ENCODE measurements around the gene SIPA1. TPM values are rescaled to one million over a fixed set of nuclear protein-coding genes. Genes with fewer than 3 reads are reported as not detected.

SIPA1 gene
- total RNA-seq, 1 donor = 21.7 TPM

DNA sequence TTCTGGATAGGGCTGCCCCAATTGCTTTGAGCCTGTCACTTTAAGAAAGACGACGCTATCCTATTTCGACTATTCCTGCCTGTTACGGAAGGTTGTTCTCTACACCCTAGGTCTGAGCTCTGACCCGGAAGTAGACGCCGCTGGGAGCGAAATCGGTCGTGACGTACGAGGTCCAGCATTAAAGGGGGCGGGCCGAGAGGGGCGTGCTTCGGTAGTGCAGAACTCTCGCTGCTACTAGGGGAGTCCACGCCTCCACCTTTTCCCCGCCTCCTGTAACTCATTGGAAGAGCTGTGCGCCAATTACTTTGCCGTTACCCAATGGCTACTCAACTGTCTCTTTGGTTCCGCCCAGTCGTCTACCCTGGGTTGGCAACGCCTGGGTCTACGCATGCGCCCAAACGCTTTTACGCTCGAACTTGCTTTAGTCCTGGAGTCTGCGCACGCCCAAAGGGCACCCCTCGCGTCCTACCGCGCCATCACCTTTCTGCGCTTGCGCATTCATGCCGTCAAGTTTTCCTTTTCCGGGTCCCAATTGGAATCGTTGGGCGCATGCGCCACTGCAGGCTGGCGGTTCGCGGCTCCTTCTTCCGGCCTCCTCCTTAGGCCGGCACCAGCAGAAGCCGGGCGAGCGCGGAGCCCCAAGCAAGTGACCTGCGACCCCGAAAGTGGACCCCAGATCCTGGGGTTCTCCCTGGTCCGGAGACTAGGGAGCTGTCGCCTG lies 22.5 kb upstream of the SIPA1 start, which contains the start of gene PCNX3:
Gene PCNX3, plus strand, starts transcription at position 548 of the 721 bp plus-strand sequence. CDS start 536 bp downstream, outside the sequence.
- peak; percentile 100 for DNase-seq (ENCODE audit: low read depth)
- TF ChIP-seq, protein P1, sequence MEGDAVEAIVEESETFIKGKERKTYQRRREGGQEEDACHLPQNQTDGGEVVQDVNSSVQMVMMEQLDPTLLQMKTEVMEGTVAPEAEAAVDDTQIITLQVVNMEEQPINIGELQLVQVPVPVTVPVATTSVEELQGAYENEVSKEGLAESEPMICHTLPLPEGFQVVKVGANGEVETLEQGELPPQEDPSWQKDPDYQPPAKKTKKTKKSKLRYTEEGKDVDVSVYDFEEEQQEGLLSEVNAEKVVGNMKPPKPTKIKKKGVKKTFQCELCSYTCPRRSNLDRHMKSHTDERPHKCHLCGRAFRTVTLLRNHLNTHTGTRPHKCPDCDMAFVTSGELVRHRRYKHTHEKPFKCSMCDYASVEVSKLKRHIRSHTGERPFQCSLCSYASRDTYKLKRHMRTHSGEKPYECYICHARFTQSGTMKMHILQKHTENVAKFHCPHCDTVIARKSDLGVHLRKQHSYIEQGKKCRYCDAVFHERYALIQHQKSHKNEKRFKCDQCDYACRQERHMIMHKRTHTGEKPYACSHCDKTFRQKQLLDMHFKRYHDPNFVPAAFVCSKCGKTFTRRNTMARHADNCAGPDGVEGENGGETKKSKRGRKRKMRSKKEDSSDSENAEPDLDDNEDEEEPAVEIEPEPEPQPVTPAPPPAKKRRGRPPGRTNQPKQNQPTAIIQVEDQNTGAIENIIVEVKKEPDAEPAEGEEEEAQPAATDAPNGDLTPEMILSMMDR (IDR thresholded peaks at IDR 0.05; ENCODE audit: insufficient read depth, low read length) = no peak
- H3K4me3 ChIP-seq (ENCODE audit: low read depth, low read length) = peak within 1 kb of the TSS; percentile 95

DNA sequence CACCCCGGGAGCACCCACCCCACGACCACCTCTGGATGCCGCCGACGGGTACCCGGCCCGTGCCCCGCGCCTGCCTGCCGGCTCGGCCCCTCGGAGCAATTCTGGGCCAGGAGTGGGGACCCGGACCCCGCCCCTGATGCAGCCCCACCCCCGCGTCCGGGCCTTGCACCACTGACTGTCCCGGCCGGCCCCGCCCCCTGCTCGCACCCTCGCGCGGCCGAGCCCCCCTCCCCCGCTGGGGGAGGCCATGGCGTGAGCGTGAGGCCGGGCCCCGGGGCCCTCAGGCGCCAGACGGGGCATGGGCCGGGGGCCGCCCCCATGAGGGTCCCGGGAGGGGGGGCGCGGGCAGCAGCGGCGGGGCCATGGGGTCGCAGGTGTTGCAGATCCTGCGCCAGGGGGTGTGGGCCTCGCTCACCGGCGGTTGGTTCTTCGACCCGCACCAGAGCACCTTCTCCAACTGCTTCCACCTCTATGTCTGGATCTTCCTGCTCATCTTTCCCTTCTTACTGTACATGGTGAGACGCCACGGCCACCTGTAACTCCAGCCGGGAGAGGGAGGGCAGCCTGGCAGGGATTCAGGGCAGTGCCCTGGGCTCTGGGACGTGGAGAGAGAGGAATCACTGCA lies 21.8 kb upstream of the SIPA1 start:
- peak overlapping the region; percentile 74 for H3K4me3 ChIP-seq (ENCODE audit: low read depth, low read length)
- no peak for DNase-seq (ENCODE audit: low read depth)
- TF ChIP-seq, protein P1 (IDR thresholded peaks at IDR 0.05; ENCODE audit: insufficient read depth, low read length) = no peak

DNA sequence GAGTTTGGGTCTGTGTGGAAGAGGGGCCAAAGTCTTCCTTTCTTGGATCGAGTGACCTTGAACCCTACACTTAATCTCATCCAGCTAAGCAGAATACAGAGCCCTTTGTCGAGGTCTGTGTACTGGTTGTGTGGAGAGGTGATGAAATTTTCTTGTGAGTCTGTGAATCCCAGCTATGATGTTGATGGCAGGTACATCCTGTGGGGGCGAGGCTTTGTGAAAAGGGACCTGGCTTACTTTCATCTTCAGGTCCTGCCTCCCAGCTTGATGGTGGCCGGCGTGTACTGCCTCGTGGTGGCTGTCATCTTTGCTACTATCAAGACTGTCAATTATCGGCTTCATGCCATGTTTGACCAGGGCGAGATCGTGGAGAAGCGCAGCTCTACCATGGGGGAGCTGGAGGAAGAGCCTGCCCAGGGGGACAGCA lies 21.3 kb upstream of the SIPA1 start:
- peak overlapping the region; percentile 74 for H3K4me3 ChIP-seq (ENCODE audit: low read depth, low read length)
- DNase-seq (ENCODE audit: low read depth) = no peak
- TF ChIP-seq, protein P1 (IDR thresholded peaks at IDR 0.05; ENCODE audit: insufficient read depth, low read length) = no peak

DNA sequence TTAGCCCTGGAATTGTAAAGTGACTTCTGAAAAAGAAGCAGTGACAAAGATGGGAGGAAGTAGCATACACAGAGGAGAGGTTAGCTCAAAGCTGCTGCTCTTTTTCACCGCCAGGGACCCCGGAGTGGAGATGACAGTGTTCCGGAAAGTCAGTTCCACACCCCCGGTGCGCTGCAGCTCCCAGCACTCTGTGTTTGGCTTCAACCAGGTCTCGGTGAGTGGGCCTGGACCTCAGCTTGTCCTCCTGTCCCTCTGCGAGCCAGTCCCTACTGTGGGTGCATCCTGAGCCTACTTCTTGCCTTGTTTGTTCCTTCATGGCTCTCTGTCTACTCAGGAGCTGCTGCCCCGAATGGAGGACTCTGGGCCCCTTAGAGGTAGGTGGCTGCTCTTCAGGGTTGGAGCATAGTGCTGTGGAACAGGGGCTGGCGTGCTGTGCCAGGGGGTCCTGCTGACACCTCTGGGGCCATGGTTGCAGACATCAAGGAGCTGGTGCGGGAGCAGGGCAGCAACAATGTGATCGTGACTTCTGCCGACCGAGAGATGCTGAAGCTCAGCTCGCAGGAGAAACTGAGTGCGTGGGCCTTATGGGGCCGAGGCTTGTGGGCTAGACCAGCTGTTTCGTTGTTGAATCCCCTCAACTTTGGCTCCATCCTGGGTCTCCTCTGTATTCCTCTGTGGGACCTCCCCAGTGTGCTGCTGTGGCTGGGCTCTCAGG lies 20.6 kb upstream of the SIPA1 start:
- peak overlapping the region; percentile 74 for H3K4me3 ChIP-seq (ENCODE audit: low read depth, low read length)
- TF ChIP-seq, protein P1 (IDR thresholded peaks at IDR 0.05; ENCODE audit: insufficient read depth, low read length) = no peak
- no peak for DNase-seq (ENCODE audit: low read depth)

DNA sequence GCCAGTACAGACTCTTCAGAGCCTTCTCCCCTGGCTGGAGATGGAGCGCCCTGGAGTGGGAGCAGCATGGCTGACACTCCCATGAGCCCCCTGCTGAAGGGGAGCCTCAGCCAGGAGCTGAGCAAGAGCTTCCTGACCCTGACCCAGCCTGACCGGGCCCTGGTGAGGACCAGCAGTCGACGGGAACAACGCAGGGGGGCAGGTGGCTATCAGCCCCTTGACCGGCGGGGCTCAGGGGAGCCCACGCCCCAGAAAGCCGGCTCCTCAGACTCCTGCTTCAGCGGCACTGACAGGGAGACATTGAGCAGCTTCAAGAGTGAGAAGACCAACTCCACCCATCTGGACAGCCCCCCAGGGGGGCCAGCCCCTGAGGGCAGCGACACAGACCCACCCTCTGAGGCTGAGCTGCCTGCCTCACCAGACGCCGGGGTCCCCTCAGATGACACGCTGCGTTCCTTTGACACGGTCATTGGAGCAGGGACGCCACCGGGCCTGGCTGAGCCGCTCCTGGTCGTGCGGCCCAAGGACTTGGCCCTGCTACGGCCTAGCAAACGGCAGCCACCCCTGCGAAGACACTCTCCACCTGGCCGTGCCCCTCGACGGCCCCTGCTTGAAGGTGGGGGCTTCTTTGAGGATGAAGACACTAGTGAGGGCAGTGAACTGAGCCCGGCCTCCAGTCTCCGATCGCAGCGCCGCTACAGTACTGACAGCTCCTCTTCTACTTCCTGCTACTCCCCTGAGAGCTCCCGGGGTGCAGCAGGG lies 19.7 kb upstream of the SIPA1 start:
- no peak for DNase-seq (ENCODE audit: low read depth)
- TF ChIP-seq, protein P1 (IDR thresholded peaks at IDR 0.05; ENCODE audit: insufficient read depth, low read length) = no peak

DNA sequence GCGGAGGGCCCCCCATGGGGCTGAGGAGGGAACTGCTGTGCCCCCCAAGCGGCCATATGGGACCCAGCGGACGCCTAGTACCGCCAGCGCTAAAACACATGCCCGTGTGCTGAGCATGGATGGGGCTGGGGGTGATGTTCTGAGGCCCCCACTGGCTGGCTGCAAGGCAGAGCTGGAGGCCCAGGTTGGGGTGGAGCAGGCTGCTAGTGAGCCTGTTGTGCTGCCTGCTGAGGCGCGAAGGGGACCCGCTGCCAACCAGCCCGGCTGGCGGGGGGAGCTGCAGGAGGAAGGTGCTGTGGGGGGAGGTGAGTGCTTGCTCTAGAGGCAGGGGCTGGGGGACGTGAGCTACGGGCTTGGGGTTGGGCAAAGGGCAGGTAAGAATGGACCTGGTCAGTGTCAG lies 19.1 kb upstream of the SIPA1 start:
- TF ChIP-seq, protein P1 (IDR thresholded peaks at IDR 0.05; ENCODE audit: insufficient read depth, low read length) = no peak
- no peak overlapping the region for H3K4me3 ChIP-seq (ENCODE audit: low read depth, low read length)
- no peak for DNase-seq (ENCODE audit: low read depth)

More for the DNA sequence above, 19.7 kb upstream of the SIPA1 start:
- no peak overlapping the region for H3K4me3 ChIP-seq (ENCODE audit: low read depth, low read length)

Data from fibroblast of the aortic adventitia (primary cell).